ENCODE results near the gene MOK. TPM values are rescaled to one million over a fixed set of nuclear protein-coding genes. Genes with fewer than 3 reads are reported as not detected.

The MOK gene
- total RNA-seq, 1 experiment from 2014 or later = 2.8 TPM

DNA sequence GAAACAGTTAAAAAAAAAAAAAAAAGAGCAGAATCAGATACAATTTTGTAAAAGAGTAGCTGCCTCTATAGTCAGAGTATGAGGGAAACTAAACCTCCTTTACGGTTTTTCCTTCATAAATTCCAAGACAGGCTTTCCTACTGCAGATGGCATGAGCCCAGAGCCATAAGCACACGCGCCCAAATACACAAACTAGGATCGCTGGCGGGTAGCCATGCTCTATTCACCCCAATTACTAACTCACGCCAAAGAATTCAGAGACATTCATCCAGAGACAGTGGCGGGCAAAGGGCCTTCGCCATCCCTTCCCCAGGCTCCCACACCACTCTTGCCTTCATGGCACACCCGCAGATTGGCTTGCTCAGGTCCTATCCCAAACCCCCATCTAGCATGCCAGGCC, 48.2 kb downstream of the MOK start:
- H2BK120ac ChIP-seq (ENCODE audit: low read depth, low read length, poor library complexity, severe bottlenecking) = no peak overlapping the region
- no peak overlapping the region for H3K9ac ChIP-seq (ENCODE audit: extremely low read depth, insufficient read length, low read length)
- no peaks in the 10 kb centered on the region for H3K23me2 ChIP-seq (ENCODE audit: insufficient read length, low read depth, low read length, poor library complexity, severe bottlenecking)
- DNase-seq = no peak
- H2BK15ac ChIP-seq (ENCODE audit: low read depth, low read length) = no peak overlapping the region
- no peaks in the 10 kb centered on the region for H3K27me3 ChIP-seq (ENCODE audit: insufficient read depth, low read length)
- Mint-ChIP-seq H3K36me3 (ENCODE audit: insufficient read depth in 1 of 3, low read depth in 3 of 3) (no peaks in the 10 kb centered on the region), H3K4me1 (no peaks in the 10 kb centered on the region), H3K4me3 (no peak overlapping the region), H3K27me3 (ENCODE audit: low read depth) (no peaks in the 10 kb centered on the region; the same call in 1 of the 2 replicates), H3K9me3 (no peaks in the 10 kb centered on the region; a peak in 1 of 5 replicates), H3K27ac (no peak overlapping the region)
- no peak overlapping the region for H3K27ac ChIP-seq (ENCODE audit: insufficient read length, low read depth, low read length)
- no peak overlapping the region for H3K23ac ChIP-seq (ENCODE audit: insufficient read length, low read depth, low read length)
- no peak overlapping the region for H4K5ac ChIP-seq (ENCODE audit: insufficient read length, low read depth, low read length)
- no peak overlapping the region for H4K8ac ChIP-seq (replicated peaks; ENCODE audit: insufficient read length, low read depth, low read length)
- H4K20me1 ChIP-seq (ENCODE audit: control insufficient read depth, insufficient read depth, insufficient read length) = no peaks in the 10 kb centered on the region
- no peak overlapping the region for H2AFZ ChIP-seq (ENCODE audit: low read length)
- no peak overlapping the region for H2BK5ac ChIP-seq (ENCODE audit: insufficient read length, low read length)
- no peak overlapping the region for H2BK12ac ChIP-seq (ENCODE audit: insufficient read length, low read depth, low read length)
- H3K9me3 ChIP-seq (ENCODE audit: control insufficient read depth, low read depth, low read length) = no peaks in the 10 kb centered on the region
- TF ChIP-seq, protein P1, sequence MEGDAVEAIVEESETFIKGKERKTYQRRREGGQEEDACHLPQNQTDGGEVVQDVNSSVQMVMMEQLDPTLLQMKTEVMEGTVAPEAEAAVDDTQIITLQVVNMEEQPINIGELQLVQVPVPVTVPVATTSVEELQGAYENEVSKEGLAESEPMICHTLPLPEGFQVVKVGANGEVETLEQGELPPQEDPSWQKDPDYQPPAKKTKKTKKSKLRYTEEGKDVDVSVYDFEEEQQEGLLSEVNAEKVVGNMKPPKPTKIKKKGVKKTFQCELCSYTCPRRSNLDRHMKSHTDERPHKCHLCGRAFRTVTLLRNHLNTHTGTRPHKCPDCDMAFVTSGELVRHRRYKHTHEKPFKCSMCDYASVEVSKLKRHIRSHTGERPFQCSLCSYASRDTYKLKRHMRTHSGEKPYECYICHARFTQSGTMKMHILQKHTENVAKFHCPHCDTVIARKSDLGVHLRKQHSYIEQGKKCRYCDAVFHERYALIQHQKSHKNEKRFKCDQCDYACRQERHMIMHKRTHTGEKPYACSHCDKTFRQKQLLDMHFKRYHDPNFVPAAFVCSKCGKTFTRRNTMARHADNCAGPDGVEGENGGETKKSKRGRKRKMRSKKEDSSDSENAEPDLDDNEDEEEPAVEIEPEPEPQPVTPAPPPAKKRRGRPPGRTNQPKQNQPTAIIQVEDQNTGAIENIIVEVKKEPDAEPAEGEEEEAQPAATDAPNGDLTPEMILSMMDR (conservative IDR thresholded peaks at IDR 0.05) = no peak
- no peaks in the 10 kb centered on the region for H3K79me2 ChIP-seq (ENCODE audit: insufficient read depth, low read length)
- H3K56ac ChIP-seq (ENCODE audit: insufficient read length, low read depth, low read length) = no peak overlapping the region
- WGBS (ENCODE audit: extremely low coverage, insufficient read length, low lambda C conversion rate) = no CpG with 5 or more reads among the region's 9 CpGs
- no peak overlapping the region for H3T11ph ChIP-seq (ENCODE audit: low read length)
- H3K4me1 ChIP-seq (ENCODE audit: insufficient read depth, low read length) = no peaks in the 10 kb centered on the region
- no peak overlapping the region for H2BK20ac ChIP-seq (ENCODE audit: low read depth, low read length, poor library complexity, severe bottlenecking)
- H4K91ac ChIP-seq (ENCODE audit: insufficient read length, low read depth, low read length) = no peak overlapping the region
- H3K18ac ChIP-seq (ENCODE audit: insufficient read length, low read depth, low read length) = no peak overlapping the region
- no peaks in the 10 kb centered on the region for H3K79me1 ChIP-seq (ENCODE audit: insufficient read depth, low read depth, low read length, poor library complexity, severe bottlenecking)
- no peak overlapping the region for H3K14ac ChIP-seq (ENCODE audit: insufficient read depth, low read length)
- H3K4ac ChIP-seq (ENCODE audit: low read depth, low read length) = no peak overlapping the region
- H2AK5ac ChIP-seq (ENCODE audit: insufficient read length, low read length) = no peak overlapping the region
- no peak overlapping the region for H3K4me2 ChIP-seq (ENCODE audit: insufficient read depth, insufficient read length, low read length)

Measured in H9 (cell line).